GM19468 (cell line): ENCODE measurements around the gene DNM1L.
A peak's percentile ranks its signal among the peaks of the same experiment; 100 is the strongest.

ENCODE experiments used
- ATAC-seq: cut with Tn5 transposase; IDR thresholded peaks from one replicate; pipeline ENCODE4 v1.9.1; 2021; ENCODE audit warnings: mild to moderate bottlenecking, moderate library complexity, moderate number of reproducible peaks; ENCODE audit not compliant: unreplicated experiment; ENCODE audit errors: extremely low read depth

The DNM1L gene

DNA sequence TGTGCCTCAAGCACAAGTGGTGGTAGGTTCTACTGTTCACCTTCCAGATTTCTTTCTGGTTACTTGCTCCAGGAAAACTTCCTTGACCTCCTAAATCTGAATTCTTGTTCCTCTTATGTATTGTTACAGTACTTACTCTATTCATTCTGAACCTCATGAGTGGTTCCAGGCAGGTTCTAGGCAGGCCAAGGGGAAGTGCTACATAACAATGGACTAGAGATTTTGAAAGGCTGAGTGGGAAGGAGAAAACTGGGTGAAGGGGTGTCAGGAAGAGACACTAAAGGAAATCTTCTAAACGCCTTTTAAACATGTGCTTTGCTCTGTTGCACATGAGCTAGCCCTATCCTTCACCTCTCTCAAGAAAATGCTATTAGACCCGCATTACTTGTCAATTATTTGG, 75.0 kb downstream of the DNM1L start:
- no peak for ATAC-seq

DNA sequence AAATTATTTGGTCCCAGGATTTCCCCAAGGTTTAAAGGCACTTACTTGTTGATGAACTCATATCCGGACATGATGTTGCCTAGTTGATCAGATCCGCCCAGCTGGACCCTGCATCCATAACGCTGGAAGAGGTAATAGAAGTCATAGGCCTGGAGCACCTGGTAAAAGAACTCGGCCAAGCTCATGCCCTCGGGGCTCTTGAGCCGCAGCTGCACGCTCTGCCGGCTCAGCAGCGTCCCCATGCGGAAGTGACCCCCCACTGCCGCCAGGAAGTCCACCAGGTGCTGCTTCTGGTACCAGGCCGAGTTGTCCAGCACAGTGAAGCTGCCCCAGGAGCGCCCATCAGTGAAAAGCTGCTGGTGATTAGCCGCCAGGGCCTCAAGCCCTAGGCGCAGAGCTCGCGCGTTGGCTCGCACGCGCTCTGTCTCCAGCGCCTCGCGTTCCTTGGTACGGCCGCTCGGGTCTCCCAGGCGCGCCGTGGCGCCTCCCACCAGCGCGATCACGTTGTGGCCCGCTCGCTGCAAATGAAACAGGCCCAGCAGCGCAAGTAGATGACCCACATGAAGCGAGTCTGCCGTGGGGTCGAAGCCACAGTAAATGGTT, 76.1 kb downstream of the DNM1L start:
- ATAC-seq: peak; percentile 37

DNA sequence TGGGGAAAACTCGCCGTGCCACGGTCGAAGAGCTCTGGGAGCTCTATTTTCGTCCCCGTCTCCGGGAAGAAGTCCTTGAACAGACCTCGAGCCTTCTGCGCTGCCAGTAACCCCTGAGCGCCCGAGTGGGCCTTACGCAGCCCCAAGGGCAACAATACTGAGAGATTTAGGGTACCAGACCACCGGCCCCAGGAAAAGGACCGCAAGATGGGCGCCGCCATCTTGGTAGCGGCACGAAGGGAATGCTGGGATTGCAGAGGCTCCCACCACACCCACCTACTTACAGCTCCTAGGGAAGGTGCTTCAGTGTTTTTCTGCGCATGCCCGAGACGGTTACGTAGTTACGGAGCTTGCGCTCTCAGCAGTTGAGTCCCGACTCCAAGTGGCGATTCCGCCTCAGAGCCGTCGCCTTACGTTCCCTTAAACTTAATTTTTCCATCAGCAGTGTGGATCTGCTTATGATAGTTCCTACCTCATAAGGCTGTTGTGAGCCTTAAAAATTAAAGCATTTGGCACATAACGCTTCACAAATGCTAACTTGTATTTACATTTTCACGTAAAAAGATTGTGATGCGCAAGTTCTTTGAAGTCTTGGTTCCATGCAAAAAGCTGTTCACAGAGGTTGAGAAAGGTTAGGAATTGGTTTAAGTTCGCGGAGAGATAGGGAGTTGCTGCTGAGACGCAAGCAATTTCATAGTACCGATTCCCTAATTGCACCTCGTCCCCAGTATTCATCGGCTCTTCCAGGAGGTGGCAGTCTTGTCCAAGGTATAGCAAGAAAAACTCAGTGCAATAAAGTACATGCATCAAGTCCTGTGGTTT, 76.8 kb downstream of the DNM1L start, which contains the start of gene YARS2:
TSS of gene YARS2 (minus strand) at position 244 of the 822 bp plus-strand sequence. CDS start at position 221, 23 bp downstream.
- ATAC-seq: peak; percentile 96

DNA sequence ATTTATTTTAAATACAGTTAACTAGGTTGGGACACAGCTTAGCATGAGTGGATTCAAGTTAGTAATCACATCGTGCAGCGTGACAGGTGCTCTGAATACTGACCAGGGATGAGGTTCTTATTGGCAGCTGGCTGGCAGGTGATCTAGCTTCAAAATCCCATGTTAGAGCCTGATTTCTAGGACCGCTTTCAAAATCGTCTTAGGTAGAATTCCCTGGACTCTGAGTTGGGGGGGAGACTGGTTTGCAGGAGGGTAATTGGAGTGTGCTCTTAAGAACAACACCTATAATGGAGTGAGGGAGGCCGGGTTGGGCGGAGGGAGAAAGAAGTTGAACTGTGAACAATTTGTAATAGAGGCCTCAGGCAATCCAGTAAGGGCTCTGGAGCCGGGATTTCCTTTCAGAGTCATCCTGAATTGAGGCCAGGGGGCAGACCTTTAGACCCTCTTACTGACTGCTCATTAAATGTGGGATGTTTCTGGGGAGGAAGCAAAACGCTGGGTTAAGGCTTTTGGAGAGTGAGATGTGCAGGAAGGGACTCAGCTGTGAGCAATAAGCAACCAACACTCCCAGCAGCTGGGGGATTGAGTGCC, 77.5 kb downstream of the DNM1L start:
- no peak for ATAC-seq

DNA sequence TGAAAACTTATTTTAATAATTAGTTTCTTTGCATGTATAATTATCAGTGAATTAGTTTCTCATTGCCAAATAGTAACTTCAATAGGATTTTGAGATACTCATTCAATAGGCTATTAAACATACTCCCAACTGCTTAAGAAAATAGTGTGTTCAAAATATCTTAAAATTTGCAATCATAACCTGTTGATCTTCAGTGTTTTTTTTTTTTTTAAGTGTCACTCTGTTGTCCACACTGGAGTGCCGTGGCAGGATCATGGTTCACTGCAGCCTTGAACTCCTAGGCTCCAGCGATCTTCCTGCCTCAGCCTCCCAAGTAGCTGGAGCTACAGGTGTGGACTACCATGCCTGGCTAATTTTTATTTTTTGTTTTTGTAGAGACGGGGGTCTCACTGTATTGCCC, 78.1 kb downstream of the DNM1L start:
- no peak for ATAC-seq

DNA sequence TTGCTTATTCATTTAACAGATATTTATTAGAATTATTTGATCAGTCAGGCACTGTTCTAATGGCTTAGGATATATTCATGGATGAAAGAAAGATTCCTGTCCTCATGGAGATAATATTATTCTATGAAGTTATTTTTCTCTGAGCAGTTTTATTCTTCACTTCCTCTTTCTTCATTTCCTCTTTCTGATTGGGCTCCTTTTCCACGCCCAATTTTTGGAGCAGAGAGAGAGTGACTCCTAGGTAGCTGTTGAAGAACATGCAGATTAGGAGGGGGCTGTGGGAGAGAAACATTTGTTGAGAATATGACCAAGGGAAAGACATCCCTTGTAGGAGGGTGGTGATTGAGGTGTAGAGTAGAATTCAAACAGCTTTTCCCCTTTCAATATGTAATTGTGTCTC, 82.6 kb downstream of the DNM1L start:
- no peak for ATAC-seq

DNA sequence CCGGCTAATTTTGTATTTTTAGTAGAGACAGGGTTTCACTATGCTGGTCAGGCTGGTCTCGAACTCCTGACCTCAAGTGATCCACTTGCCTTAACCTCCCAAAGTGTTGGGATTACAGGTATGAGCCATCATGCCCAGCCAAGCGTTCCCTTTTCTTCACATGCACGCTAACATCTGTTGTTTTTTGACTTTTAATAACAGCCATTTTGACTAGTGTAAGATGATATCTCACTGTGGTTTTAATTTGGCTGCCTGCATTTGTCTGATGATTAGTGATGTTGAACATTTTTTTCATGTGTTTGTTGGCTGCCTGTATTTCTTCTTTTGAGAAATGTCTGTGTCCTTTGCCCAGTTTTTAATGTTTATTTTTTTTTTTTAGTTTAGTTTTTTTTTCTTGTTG, 86.8 kb downstream of the DNM1L start:
- ATAC-seq: no peak

DNA sequence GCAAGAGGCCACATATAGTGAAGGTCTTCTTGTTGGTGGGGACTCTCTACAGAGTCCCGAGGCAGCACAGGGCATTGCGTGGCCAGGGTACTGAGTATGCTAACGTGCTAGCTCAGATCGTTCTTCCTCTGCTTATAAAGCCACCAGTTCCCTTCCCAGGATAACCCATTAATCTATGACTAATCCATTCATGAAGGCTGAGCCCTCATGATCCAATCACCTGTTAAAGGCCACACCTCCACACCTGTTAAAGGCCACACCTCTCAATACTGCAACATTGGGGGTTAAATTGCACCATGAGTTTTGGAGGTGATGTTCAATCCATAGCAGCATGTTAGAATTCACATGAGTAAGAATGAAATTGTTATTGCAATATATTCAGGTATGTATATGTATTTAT, 89.4 kb downstream of the DNM1L start:
- no peak for ATAC-seq

DNA sequence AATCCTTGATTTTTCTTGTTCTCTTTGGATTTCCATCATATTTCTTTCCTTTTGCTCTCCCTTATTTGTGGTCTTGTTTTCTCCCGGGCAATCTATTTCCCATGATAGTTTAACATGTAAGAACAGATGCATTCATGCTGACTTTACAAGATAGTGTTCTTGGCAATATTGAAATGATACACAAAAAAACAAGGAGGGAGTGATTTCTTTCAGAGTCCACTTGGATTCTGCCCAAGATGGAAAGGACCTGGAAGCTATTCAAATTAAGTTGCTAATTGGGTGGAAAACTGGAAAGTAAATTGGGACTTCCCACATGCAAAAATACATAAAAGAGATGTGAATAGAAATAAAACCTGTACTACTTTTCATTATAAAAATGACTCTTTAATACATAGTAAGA, 91.0 kb downstream of the DNM1L start:
- ATAC-seq: no peak

DNA sequence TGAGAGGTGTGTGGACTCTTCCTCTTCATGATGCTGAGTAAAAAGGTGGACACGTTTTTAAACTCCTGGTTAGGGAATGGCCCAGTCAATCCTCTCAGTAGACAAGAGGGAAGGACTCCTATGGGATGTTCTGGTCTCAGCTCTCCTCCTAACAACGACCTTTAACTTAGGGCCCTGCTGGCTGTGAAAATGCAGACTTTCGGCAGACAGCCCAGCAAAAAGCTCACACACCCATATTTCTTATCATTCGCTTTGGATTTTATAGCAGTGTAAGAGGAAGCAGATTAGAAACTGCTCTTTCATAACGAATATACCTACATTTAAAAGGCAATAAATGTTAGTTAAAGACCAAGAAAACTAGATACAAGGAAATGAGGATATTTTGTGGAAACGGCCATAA, 94.6 kb downstream of the DNM1L start:
- no peak for ATAC-seq

DNA sequence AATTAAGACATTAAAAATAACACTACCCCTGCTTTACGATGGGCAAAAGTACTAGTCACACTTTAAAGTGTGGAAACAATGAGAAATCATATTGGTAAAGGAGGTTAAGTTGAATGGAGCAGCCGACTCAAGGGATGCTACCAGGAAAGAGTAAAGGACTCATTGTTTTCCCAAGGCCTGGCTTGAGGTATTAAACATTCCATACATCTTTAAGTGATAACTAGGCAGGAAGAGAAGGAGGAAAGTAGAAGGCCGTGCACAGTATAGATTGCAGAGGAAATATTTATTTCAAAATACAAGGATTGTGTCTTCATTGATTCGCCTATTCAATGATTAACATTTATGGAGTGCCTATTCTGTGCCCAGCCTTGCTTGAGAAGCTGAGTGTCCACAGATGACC, 97.2 kb downstream of the DNM1L start:
- no peak for ATAC-seq

DNA sequence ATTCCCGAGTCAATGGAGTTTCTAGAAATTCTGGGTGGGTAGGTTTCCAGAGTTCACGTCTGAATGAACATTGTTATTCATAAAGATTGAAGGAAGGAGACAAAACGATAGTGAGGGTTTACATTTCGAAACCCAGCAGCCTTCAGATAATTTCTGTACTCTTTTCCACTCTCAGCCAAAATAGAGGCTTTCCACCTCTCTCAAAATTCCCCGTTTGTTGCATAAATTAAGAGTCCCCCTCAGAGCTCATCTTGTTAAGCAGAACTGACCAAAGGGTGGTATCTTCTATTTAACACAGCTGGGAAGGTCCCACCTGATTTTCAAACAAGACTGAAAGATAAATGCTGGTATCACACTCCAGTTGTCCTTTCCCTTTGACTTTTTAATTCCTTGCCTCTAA, 98.1 kb downstream of the DNM1L start:
- no peak for ATAC-seq

DNA sequence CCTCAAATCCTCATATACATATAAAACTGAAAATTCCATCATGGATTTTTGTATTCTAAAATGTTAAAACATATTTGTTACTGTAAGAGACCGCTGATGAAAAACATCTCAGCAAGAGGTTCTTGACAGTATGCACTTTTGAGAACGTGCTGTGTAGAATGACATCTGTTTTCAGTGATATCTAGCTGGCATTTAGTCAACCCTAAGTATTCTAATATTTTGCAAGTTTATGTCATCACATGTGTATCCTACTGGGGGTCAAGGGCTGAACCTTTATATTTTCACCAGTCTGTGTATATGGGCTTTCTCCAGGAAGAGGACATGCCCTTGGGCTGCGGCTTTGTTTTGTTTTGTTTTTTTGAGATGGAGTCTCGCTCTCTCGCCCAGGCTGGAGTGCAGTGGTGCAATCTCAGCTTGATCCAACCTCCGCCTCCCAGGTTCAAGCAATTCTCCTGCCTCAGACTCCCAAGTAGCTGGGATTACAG, 98.6 kb downstream of the DNM1L start:
- ATAC-seq: no peak

DNA sequence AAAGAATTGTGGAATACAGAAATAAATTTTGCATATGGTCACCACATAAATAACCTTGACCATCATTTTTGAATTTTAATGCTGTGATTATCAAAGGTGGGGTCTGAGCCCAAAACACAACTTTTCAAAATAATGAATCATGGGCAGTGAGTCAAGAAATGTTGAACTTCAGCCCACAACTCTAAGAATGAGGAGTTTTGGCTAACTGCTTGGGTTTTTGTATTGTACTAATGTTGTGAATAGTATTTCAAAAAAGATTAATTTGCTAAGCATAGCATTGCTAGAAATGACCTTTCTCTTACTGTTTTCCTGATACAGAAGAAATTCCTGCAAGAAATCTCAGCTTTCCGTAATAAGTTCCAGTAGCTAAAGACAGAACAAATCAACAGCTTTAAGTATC, 101.0 kb downstream of the DNM1L start:
- no peak for ATAC-seq

DNA sequence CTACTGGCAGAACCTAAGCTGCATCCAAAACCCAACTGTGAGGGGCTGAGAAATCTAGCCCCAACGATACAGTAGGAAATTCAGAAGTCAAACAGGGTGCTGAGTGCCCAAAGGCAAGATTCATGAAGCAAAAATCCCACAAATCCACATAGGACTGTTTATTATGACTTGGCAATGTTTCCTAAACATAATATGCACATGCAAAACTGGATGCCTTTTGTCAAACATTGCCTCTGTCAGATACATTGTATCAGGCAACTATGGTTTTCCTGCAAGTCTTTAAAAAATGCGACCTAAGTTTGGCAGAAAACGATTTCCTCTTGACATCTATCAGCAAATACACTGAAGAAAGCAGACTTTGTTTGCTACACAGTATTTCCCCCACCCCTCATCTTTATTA, 103.9 kb downstream of the DNM1L start:
- ATAC-seq: no peak

DNA sequence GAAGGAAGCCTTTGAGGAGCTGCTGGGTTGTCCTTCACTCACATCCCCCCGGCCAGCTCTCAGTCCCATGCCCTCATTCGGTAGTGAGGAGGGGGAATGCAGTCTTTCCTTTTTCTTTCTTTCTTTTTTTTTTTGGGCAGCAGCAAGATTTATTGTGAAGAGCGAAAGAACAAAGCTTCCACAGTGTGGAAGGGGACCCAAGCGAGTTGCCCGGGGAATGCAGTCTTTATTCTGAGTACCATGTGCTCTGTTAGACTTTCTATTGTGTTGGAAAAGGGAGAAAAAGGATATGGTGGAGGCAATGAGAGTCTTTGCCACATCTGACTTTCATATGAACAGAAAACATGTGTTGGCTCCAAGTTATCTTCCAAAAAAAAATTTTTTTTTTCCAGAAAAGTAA, 106.5 kb downstream of the DNM1L start:
- ATAC-seq: no peak

DNA sequence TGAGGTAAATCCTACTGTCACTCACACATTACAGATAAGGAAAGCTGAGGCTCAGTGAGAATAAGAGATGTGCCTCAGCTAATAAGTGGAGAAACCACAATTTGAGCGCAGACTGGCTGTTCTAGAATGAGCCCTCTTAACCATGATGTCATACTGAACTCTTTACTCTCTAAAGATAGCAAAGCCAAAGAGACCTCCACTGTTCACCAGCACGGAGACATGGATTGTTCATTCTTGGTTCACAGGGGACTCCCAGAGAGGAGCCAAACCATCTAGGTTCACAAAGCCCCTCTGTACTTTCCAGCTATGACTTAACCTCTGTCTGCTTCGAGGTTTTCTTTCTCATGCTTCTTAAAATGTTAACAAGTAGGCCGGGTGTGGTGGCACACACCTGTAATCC, 109.3 kb downstream of the DNM1L start:
- ATAC-seq: no peak

DNA sequence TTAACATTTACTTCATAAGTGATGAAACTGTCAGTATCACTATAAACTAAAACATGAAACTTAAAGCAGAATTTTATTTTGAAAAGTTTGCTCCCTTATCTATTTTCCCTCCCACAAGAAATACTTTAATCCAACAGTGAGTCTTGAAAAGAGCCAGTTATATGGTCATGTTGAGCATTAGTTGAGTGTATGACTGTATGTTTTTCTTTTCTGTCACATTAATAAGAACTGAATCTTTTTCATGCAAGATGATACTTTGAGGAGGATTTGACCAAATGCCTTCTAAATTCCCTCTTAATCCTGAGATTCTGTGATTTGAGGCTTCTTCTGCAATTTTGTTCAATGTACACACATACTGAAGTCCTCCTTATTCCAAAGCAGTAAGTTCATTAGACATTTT, 110.3 kb downstream of the DNM1L start:
- no peak for ATAC-seq

DNA sequence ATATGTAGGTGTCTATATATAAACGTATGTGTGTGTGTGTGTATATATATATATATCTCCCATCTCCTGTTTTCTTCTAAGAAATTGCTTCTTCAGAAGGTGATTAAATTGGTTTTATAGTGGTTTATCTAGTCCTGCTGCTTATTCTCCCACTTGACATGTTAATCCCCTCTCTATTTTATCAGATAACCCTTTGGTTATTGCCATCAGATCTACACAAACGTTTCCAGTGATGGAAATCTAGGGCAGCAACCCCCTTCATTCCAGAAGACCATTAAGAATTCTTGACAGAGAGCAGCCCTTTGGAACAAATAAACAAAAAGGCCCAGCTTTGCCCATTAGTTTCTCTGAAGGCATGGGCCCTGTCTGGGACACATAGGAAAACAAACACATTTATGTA, 110.8 kb downstream of the DNM1L start:
- no peak for ATAC-seq

DNA sequence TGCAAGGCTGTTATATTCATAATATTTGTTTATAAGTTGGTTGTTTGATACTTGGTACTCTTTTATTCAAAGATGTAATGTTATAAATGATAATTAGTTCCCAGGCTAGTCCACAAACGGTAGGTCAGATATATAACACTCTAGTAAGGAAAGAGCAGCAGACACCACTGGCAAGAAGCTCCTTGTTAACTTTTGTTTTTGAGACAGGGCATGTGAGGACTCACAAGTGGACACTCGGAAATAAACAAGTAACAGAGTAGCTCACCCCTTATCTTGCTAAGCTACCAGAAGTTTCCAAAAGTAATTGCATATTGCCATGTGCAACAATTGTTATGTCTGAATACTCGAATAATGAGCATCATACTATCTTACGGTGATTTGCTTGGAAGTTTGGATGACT, 115.2 kb downstream of the DNM1L start:
- ATAC-seq: no peak
